HCT116 (cell line): ENCODE results near the gene SYDE2. TPM values are rescaled to one million over a fixed set of nuclear protein-coding genes. Genes with fewer than 3 reads are reported as not detected.

Source experiments
- ATAC-seq: fragments of 200-7000 bp; cut with Tn5 transposase; 2 replicates; pipeline ENCODE4 v1.9.1; 2020; ENCODE audit warnings: mild to moderate bottlenecking, moderate library complexity
- BruUV-seq: library from RNA; stranded (reverse); fragments of 400-500 nt; replicated peaks from 2 replicates; lab custom pipeline; 2021; lab: Mats Ljungman, UMichigan
- CTCF ChIA-PET: fragments of 300-600 bp; sonication (Branson Sonifier 250); formaldehyde crosslinking; loops from one replicate; lab custom pipeline; 2021; ENCODE audit warnings: antibody characterized with exemption; lab: Charles Lee
- POLR2A ChIA-PET: fragments of 300-600, 350-600 bp; sonication (Branson Sonifier 250); formaldehyde crosslinking; loops from one replicate; lab custom pipeline; 2021; ENCODE audit warnings: antibody characterized with exemption; lab: Charles Lee
- RAD21 ChIA-PET, 2 experiments: fragments of 300-600 bp; sonication (Branson Sonifier 250); formaldehyde crosslinking; loops; one replicate each; lab custom pipeline; 2023; ENCODE audit warnings: low total read pairs in 2 of 2; ENCODE audit not compliant: uncharacterized antibody in 2 of 2, unreplicated experiment in 2 of 2, low non-redundant PET in 1 of 2; lab: Charles Lee
- DNase-seq: peaks from one replicate; pipeline ENCODE4 v3.0.0-alpha.2; 2010; ENCODE audit warnings: low read depth, low spot score
- H2AFZ ChIP-seq: fragments of 200-600 bp; shearing (Covaris generic), sonication (generic); 2 replicates; pipeline ENCODE4 v1.6.1; 2017; ENCODE audit warnings: low read depth, mixed run types, mixed read lengths, antibody characterized with exemption, low read length; ENCODE audit not compliant: poor library complexity, severe bottlenecking
- H3K27ac ChIP-seq: 2 replicates; pipeline ENCODE4 v1.5.1; 2012; ENCODE audit warnings: low read depth, low read length
- H3K27me3 ChIP-seq: fragments of 200-600 bp; sonication (generic); 2 replicates; pipeline ENCODE4 v1.6.1; 2016; ENCODE audit warnings: mixed run types, low read length, mixed read lengths; ENCODE audit not compliant: insufficient read depth
- H3K36me3 ChIP-seq, 2 experiments: fragments of 200-500 bp in 1 of 2; fragments of 200-600 bp in 1 of 2; sonication (Bioruptor generic) in 1 of 2; sonication (generic) in 1 of 2; 2 replicates each; pipeline versions ENCODE4 v1.5.1 to v1.6.1; 2014 to 2016; ENCODE audit warnings: low read length in 2 of 2, inconsistent platforms in 1 of 2, mixed read lengths in 1 of 2, mixed run types in 1 of 2; ENCODE audit not compliant: insufficient read depth in 2 of 2, control insufficient read depth in 1 of 2
- H3K4me1 ChIP-seq, 2 experiments: fragments of 200-600 bp in 1 of 2; sonication (generic) in 1 of 2; 2 replicates each; pipeline versions ENCODE4 v1.5.1 to v1.6.1; 2012 to 2017; ENCODE audit warnings: low read length in 2 of 2, inconsistent platforms in 1 of 2, mild to moderate bottlenecking in 1 of 2, mixed read lengths in 1 of 2, mixed run types in 1 of 2, moderate library complexity in 1 of 2; ENCODE audit not compliant: insufficient read depth in 2 of 2, control insufficient read depth in 1 of 2
- H3K4me2 ChIP-seq: fragments of 200-600 bp; sonication (generic); 2 replicates; pipeline ENCODE4 v1.6.1; 2017; ENCODE audit warnings: mixed run types, low read length, mixed read lengths
- H3K4me3 ChIP-seq, 2 experiments: fragments of 200-600 bp in 1 of 2; sonication (generic) in 1 of 2; replicated peaks in 1 of 2; 2 replicates each; pipeline ENCODE4 v1.5.1; 2011 to 2016; ENCODE audit warnings: low read length in 2 of 2, control low read depth in 1 of 2, low read depth in 1 of 2, mild to moderate bottlenecking in 1 of 2, mixed read lengths in 1 of 2, mixed run types in 1 of 2
- H3K79me2 ChIP-seq: fragments of 200-600 bp; sonication (generic); 2 replicates; pipeline ENCODE4 v1.6.1; 2017; ENCODE audit warnings: mild to moderate bottlenecking, mixed run types, low read length, moderate library complexity, mixed read lengths; ENCODE audit not compliant: insufficient read depth
- H3K9ac ChIP-seq: fragments of 200-600 bp; sonication (generic); 2 replicates; pipeline ENCODE4 v1.6.1; 2016; ENCODE audit warnings: low read length, mixed read lengths
- H3K9me2 ChIP-seq: fragments of 200-600 bp; sonication (generic), shearing (Covaris generic); 2 replicates; pipeline ENCODE4 v1.6.1; 2017; ENCODE audit warnings: mixed run types, mild to moderate bottlenecking, moderate library complexity; ENCODE audit not compliant: insufficient read depth
- H3K9me3 ChIP-seq, 2 experiments: fragments of 200-500 bp in 1 of 2; fragments of 200-600 bp in 1 of 2; sonication (Bioruptor generic) in 1 of 2; sonication (generic) in 1 of 2; 2 replicates each; pipeline ENCODE4 v1.6.1; 2014 to 2017; ENCODE audit warnings: low read length in 2 of 2, mixed read lengths in 2 of 2, inconsistent platforms in 1 of 2, low read depth in 1 of 2, mild to moderate bottlenecking in 1 of 2, mixed run types in 1 of 2, moderate library complexity in 1 of 2; ENCODE audit not compliant: control insufficient read depth in 1 of 2, insufficient read depth in 1 of 2
- H4K20me1 ChIP-seq: fragments of 200-600 bp; sonication (generic), shearing (Covaris generic); 2 replicates; pipeline ENCODE4 v1.6.1; 2017; ENCODE audit warnings: mixed run types, mild to moderate bottlenecking, moderate library complexity; ENCODE audit not compliant: insufficient read depth
- CBX3 ChIP-seq: IDR thresholded peaks from 2 replicates; pipeline ENCODE4 v1.6.1; 2012; ENCODE audit warnings: low read depth
- CEBPB ChIP-seq: IDR thresholded peaks from 2 replicates; pipeline ENCODE4 v1.6.1; 2012; ENCODE audit warnings: low read depth
- EGR1 ChIP-seq: IDR thresholded peaks from 2 replicates; pipeline ENCODE4 v1.6.1; 2012; ENCODE audit warnings: low read depth
- ELF1 ChIP-seq: IDR thresholded peaks from 2 replicates; pipeline ENCODE4 v1.6.1; 2012; ENCODE audit warnings: low read depth, borderline replicate concordance
- EZH2 ChIP-seq: fragments of 200-600 bp; sonication (generic); IDR thresholded peaks from 2 replicates; pipeline ENCODE4 v1.6.1; 2017; ENCODE audit warnings: antibody characterized with exemption, mixed run types
- EZH2phosphoT487 ChIP-seq: fragments of 200-600 bp; IDR thresholded peaks from 2 replicates; pipeline ENCODE4 v1.6.1; 2018; ENCODE audit warnings: antibody characterized with exemption, borderline replicate concordance
- FOSL1 ChIP-seq: IDR thresholded peaks from 2 replicates; pipeline ENCODE4 v1.6.1; 2012; ENCODE audit warnings: low read depth
- JUND ChIP-seq: IDR thresholded peaks from 2 replicates; pipeline ENCODE4 v1.6.1; 2012
- POLR2AphosphoS5 ChIP-seq: IDR thresholded peaks from 2 replicates; pipeline ENCODE4 v1.6.1; 2011; ENCODE audit warnings: mild to moderate bottlenecking, low read depth, low read length, moderate library complexity
- SIN3A ChIP-seq: IDR thresholded peaks from 2 replicates; pipeline ENCODE4 v1.6.1; 2012; ENCODE audit warnings: low read depth
- TCF7L2 ChIP-seq: IDR thresholded peaks from 2 replicates; pipeline ENCODE4 v1.7.0; 2011; ENCODE audit warnings: borderline replicate concordance, inconsistent platforms; ENCODE audit not compliant: insufficient read depth, insufficient read length; ENCODE audit errors: extremely low read depth
- YY1 ChIP-seq: IDR thresholded peaks from 2 replicates; pipeline ENCODE4 v1.6.1; 2011; ENCODE audit warnings: low read length, low read depth, moderate library complexity, mild to moderate bottlenecking; ENCODE audit not compliant: insufficient replicate concordance; ENCODE audit errors: extremely low read depth
- ZNF274 ChIP-seq: fragments of 200-500 bp; sonication (Bioruptor generic); IDR thresholded peaks from 2 replicates; pipeline ENCODE4 v1.6.1; 2014; ENCODE audit warnings: mild to moderate bottlenecking, low read depth, low read length, inconsistent platforms
- intact Hi-C: fragments of 100-400 bp; cut with micrococcal nuclease; formaldehyde crosslinking; loops from 2 replicates; pipeline ENCODE4 v1.10.0; 2022
- total RNA-seq: library from RNA; stranded (reverse); gene quantifications from one replicate; pipeline ENCODE4 v1.2.1, GENCODE V29; 2021; ENCODE audit not compliant: unreplicated experiment
- TF ChIP-seq, protein P1 (sequence below): IDR thresholded peaks from 2 replicates; pipeline ENCODE4 v1.6.1; 2011; ENCODE audit warnings: mild to moderate bottlenecking, low read length, moderate library complexity; ENCODE audit not compliant: insufficient replicate concordance; ENCODE audit errors: extremely low read depth
- TF ChIP-seq, protein P2 (sequence below): IDR thresholded peaks from 2 replicates; pipeline ENCODE4 v1.6.1; 2012; ENCODE audit warnings: low read depth
- TF ChIP-seq, protein P3 (sequence below): IDR thresholded peaks from 2 replicates; pipeline ENCODE4 v1.6.1; 2012

Gene SYDE2
- total RNA-seq, 1 experiment from 2014 or later, result 5.3 TPM

DNA sequence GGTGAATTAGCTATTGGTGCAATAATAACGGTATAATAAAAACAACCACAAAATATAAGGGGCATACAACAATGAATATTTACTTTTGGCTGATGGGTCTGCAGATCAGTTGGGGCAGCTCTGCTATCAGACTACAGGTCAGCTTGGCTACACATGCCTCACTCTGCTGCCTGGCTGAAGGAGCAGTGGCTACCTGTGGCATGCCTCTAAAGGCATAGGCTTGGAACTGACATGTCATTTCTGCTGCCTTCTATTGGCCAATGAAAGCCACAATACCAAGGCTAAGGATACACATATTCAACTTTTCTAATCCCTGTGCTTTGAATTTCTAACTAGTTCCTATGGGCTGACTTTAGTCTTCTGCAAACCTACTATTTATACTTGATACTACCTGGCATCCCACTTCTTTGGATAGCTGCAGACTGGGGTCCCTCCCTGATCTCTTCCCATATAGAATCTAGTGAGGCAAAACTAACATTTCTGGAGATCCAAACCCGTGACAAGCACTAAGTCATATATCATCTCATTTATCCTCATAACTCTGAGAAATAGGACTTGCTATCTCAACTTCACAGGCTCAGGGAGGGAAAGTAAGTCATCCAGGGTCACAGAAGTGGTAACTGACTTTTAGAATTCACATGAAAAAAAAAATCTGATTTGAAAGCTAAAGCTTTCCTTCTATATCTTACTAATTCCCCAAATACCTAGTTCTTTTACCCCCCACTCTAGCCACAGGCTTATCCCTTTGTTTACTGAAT is 19.2 kb upstream of the SYDE2 start:
- RAD21 ChIA-PET, result no interaction called here
- no TSS peak for BruUV-seq
- ATAC-seq, result no peak

More for the DNA sequence above, 19.2 kb upstream of the SYDE2 start:
- Histone ChIP-seq H3K36me3 (no peaks in the 10 kb centered on the region), H3K27ac (no peak overlapping the region), H3K4me3 (no peak overlapping the region), H3K9me2 (no peaks in the 10 kb centered on the region), H3K4me2 (no peak overlapping the region), H3K4me1 (peaks cover 8 to 9% of the 10 kb centered on the region in 2 experiments), H3K9me3 (no peaks in the 10 kb centered on the region), H4K20me1 (no peaks in the 10 kb centered on the region), H3K27me3 (no peaks in the 10 kb centered on the region), H3K9ac (no peak overlapping the region), H2AFZ (no peak overlapping the region), H3K79me2 (no peaks in the 10 kb centered on the region)
- CTCF ChIA-PET, result no interaction called here
- POLR2A ChIA-PET, result interaction anchor here (1.8 kb wide), 1 partner anchor 10 kb away, joined by 4 read pairs; no protein-coding TSS in a partner anchor
- TF ChIP-seq, protein P1, sequence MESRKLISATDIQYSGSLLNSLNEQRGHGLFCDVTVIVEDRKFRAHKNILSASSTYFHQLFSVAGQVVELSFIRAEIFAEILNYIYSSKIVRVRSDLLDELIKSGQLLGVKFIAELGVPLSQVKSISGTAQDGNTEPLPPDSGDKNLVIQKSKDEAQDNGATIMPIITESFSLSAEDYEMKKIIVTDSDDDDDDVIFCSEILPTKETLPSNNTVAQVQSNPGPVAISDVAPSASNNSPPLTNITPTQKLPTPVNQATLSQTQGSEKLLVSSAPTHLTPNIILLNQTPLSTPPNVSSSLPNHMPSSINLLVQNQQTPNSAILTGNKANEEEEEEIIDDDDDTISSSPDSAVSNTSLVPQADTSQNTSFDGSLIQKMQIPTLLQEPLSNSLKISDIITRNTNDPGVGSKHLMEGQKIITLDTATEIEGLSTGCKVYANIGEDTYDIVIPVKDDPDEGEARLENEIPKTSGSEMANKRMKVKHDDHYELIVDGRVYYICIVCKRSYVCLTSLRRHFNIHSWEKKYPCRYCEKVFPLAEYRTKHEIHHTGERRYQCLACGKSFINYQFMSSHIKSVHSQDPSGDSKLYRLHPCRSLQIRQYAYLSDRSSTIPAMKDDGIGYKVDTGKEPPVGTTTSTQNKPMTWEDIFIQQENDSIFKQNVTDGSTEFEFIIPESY, result no peak
- TF ChIP-seq ELF1 (no peak), YY1 (no peak), FOSL1 (no peak), EGR1 (no peak), CBX3 (no peak), POLR2AphosphoS5 (no peak), ZNF274 (no peak), CEBPB (no peak), EZH2 (no peak), TCF7L2 (no peak), JUND (no peak), EZH2phosphoT487 (no peak), SIN3A (no peak)
- TF ChIP-seq, protein P2, sequence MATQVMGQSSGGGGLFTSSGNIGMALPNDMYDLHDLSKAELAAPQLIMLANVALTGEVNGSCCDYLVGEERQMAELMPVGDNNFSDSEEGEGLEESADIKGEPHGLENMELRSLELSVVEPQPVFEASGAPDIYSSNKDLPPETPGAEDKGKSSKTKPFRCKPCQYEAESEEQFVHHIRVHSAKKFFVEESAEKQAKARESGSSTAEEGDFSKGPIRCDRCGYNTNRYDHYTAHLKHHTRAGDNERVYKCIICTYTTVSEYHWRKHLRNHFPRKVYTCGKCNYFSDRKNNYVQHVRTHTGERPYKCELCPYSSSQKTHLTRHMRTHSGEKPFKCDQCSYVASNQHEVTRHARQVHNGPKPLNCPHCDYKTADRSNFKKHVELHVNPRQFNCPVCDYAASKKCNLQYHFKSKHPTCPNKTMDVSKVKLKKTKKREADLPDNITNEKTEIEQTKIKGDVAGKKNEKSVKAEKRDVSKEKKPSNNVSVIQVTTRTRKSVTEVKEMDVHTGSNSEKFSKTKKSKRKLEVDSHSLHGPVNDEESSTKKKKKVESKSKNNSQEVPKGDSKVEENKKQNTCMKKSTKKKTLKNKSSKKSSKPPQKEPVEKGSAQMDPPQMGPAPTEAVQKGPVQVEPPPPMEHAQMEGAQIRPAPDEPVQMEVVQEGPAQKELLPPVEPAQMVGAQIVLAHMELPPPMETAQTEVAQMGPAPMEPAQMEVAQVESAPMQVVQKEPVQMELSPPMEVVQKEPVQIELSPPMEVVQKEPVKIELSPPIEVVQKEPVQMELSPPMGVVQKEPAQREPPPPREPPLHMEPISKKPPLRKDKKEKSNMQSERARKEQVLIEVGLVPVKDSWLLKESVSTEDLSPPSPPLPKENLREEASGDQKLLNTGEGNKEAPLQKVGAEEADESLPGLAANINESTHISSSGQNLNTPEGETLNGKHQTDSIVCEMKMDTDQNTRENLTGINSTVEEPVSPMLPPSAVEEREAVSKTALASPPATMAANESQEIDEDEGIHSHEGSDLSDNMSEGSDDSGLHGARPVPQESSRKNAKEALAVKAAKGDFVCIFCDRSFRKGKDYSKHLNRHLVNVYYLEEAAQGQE, result no peak
- TF ChIP-seq, protein P3, sequence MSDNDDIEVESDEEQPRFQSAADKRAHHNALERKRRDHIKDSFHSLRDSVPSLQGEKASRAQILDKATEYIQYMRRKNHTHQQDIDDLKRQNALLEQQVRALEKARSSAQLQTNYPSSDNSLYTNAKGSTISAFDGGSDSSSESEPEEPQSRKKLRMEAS, result no peak
- DNase-seq, result no peak
- intact Hi-C loops, result no loop called here
